Stimulated activated CD4-positive, alpha-beta T cell treated with anti-CD3 and anti-CD28 coated beads, Interleukin-1b, Interleukin-23, amount 100 ng/mL, for 48 hours (primary cell): Measurements from ENCODE around the gene SLC16A8.
"Not testable (repeated sequence)": the region's sequence is repeated elsewhere in the genome, so short reads cannot be mapped to it uniquely, and the experiment has no call there.

Experiments used
- DNase-seq: peaks from one replicate; pipeline ENCODE4 v3.0.0-alpha.2; 2020

Gene SLC16A8

GRCh38 chr22:38040953-38041759, 42.8 kb downstream of the SLC16A8 start:
- no peak for DNase-seq

GRCh38 chr22:38038890-38039812, 44.8 kb downstream of the SLC16A8 start:
- no peak for DNase-seq

GRCh38 chr22:38038426-38038825, 45.6 kb downstream of the SLC16A8 start:
- no peak for DNase-seq

GRCh38 chr22:38037367-38038150, 46.4 kb downstream of the SLC16A8 start:
- not testable (repeated sequence) for DNase-seq

GRCh38 chr22:38036392-38037062, 47.5 kb downstream of the SLC16A8 start:
- no peak for DNase-seq

- no peak for DNase-seq
Observed at GRCh38 chr22:38035530-38035885, 48.5 kb downstream of the SLC16A8 start.

GRCh38 chr22:38034884-38035529, 49.0 kb downstream of the SLC16A8 start:
- no peak for DNase-seq

GRCh38 chr22:38034278-38034882, 49.6 kb downstream of the SLC16A8 start:
- DNase-seq = no peak

- DNase-seq = no peak
Observed at GRCh38 chr22:38033522-38034277, 50.3 kb downstream of the SLC16A8 start.

GRCh38 chr22:38032681-38033521, 51.1 kb downstream of the SLC16A8 start:
- no peak for DNase-seq

- no peak for DNase-seq
Observed at GRCh38 chr22:38031491-38031890, 52.5 kb downstream of the SLC16A8 start.

GRCh38 chr22:38030311-38031133, 53.5 kb downstream of the SLC16A8 start:
- DNase-seq = no peak

- DNase-seq = no peak
Observed at GRCh38 chr22:38029901-38030300, 54.1 kb downstream of the SLC16A8 start.

- DNase-seq = no peak
Observed at GRCh38 chr22:38029370-38029769, 54.6 kb downstream of the SLC16A8 start.

GRCh38 chr22:38028344-38029130, 55.4 kb downstream of the SLC16A8 start:
- no peak for DNase-seq
